ENCODE data around the gene PDE9A. TPM values are rescaled to one million over a fixed set of nuclear protein-coding genes. Genes with fewer than 3 reads are reported as not detected.
"Not testable (repeated sequence)": the region's sequence is repeated elsewhere in the genome, so short reads cannot be mapped to it uniquely, and the experiment has no call there.

Gene PDE9A
- total and polyA plus RNA-seq, 9 donors = 6.0 to 11.3 (median 9.3) TPM

DNA sequence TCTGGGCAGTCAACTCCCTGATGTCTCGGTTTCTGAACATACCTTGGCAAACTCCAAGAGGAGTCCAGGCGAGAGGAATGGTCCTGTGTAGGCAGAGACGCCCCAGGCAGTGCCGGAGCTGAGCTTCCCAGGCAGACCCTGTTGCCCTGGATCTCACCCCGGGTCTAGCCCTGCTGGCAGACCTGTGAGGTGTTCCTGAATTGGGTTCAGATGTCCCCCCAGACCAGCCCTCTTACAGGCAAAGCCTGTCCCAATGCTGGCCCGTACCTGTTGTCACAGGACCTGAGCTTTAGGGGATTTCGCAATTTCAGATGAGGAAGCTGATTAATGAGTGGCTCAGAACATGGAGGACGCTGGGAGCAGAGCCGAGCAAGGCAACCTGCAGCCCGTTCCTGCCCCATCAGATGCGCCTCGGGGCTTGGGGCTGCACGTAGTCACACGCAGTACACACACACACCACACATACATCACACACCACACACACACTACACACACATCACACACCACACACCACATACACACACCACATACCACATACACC is 38.5 kb upstream of the PDE9A start:
- Histone ChIP-seq H3K36me3 (ENCODE audit: control insufficient read depth, insufficient read depth, low read length) (no peaks in the 10 kb centered on the region), H3K27ac (ENCODE audit: low read length) (no peak overlapping the region), H3K27me3 (ENCODE audit: control insufficient read depth, insufficient read depth, low read length) (peaks cover 26% of the 10 kb centered on the region), H3K9me3 (replicated peaks; ENCODE audit: control insufficient read depth, low read depth, low read length) (peaks cover 5% of the 10 kb centered on the region), H3K4me3 (ENCODE audit: low read length) (no peak overlapping the region), H3K4me1 (ENCODE audit: control insufficient read depth, insufficient read depth, low read length) (peaks cover 3% of the 10 kb centered on the region)
- 24% methylated on average over 7 of the region's 14 CpGs for WGBS (ENCODE audit: insufficient coverage)
- no peak for DNase-seq

DNA sequence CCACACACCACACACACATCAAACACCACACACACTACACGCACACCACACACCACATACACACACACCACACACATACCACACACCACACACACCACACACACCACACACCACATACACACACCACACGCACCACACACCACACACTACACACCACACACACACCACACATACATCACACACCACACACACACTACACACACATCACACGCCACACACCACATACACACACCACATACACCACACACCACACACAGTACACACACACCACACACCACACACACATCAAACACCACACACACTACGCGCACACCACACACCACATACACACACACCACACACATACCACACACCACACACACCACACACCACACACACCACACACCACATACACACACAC is 38.0 kb upstream of the PDE9A start:
- not testable (repeated sequence) for DNase-seq; H3K36me3 ChIP-seq (ENCODE audit: control insufficient read depth, insufficient read depth, low read length); H3K27ac ChIP-seq (ENCODE audit: low read length); H3K9me3 ChIP-seq (replicated peaks; ENCODE audit: control insufficient read depth, low read depth, low read length); H3K4me1 ChIP-seq (ENCODE audit: control insufficient read depth, insufficient read depth, low read length); H3K4me3 ChIP-seq (ENCODE audit: low read length)
- peaks cover 27% of the 10 kb centered on the region for H3K27me3 ChIP-seq (ENCODE audit: control insufficient read depth, insufficient read depth, low read length)
- WGBS (ENCODE audit: insufficient coverage) = no CpG with 5 or more reads among the region's 5 CpGs

DNA sequence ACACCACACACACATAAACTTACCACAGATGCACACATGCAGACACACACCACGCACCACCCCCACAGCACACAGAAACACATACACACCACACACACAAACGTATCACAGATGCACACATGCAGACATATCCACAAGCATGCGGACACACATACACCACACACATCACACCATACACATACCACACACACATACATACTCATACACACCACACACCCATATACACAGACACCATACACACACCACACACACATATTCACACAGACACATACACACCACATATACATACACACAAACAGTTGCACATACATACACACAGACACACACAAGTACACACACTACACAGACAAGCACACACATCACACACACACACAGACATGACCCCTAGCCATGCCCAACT is 37.5 kb upstream of the PDE9A start:
- H3K27ac ChIP-seq (ENCODE audit: low read length) = no peak overlapping the region
- no peaks in the 10 kb centered on the region for H3K36me3 ChIP-seq (ENCODE audit: control insufficient read depth, insufficient read depth, low read length)
- H3K27me3 ChIP-seq (ENCODE audit: control insufficient read depth, insufficient read depth, low read length) = peaks cover 27% of the 10 kb centered on the region
- 61% methylated on average over 3 of the region's 3 CpGs for WGBS (ENCODE audit: insufficient coverage)
- DNase-seq = no peak
- peaks cover 5% of the 10 kb centered on the region for H3K9me3 ChIP-seq (replicated peaks; ENCODE audit: control insufficient read depth, low read depth, low read length)
- H3K4me3 ChIP-seq (ENCODE audit: low read length) = no peak overlapping the region
- peaks cover 4% of the 10 kb centered on the region for H3K4me1 ChIP-seq (ENCODE audit: control insufficient read depth, insufficient read depth, low read length)

DNA sequence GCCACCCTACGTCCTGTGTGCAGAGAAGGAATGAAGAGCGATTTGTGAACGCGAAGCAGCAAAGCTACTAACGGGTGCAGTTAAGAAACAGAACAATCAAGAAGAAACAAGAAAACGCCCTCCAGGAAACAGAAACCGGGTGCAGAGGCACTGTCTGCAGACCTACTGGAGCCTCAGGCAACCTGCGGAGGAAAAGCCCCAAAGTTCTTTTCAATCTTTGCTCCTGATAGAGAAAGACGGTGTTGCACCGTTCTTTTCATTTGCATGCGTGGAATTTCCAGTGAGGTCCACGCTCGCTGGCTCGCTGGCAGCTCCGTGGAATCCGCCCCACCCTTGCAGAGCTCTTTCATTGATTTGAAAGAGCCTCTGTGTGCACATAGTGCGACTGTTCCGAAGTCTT is 37.0 kb upstream of the PDE9A start:
- Histone ChIP-seq H3K27me3 (ENCODE audit: control insufficient read depth, insufficient read depth, low read length) (peaks cover 27% of the 10 kb centered on the region), H3K27ac (ENCODE audit: low read length) (no peak overlapping the region), H3K36me3 (ENCODE audit: control insufficient read depth, insufficient read depth, low read length) (no peaks in the 10 kb centered on the region), H3K9me3 (replicated peaks; ENCODE audit: control insufficient read depth, low read depth, low read length) (peaks cover 5% of the 10 kb centered on the region), H3K4me1 (ENCODE audit: control insufficient read depth, insufficient read depth, low read length) (peaks cover 9% of the 10 kb centered on the region), H3K4me3 (ENCODE audit: low read length) (peak overlapping the region; percentile 20)
- no peak for DNase-seq
- WGBS (ENCODE audit: insufficient coverage) = 33% methylated on average over 17 of the region's 18 CpGs

DNA sequence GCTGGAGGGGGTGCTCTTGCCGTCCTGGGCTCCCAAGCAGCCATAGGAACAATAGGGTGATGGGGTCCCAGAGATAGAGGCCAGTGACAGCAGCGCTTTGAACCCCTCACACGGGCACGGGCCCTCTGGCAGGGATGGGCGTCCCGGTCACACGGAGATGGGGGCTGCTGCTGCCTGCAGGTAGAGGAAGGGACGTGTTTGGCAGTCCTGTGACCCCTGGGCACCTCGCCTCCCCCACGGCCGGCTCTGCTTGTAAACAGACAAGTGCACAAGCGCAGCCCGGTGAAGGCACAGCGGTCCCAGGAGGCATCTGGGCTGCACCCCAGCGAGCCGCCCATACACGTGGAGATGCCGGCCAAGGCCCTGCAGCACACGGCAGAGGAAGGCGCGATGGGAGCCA is 36.5 kb upstream of the PDE9A start:
- peaks cover 12% of the 10 kb centered on the region for H3K4me1 ChIP-seq (ENCODE audit: control insufficient read depth, insufficient read depth, low read length)
- peaks cover 27% of the 10 kb centered on the region for H3K27me3 ChIP-seq (ENCODE audit: control insufficient read depth, insufficient read depth, low read length)
- no peak overlapping the region for H3K4me3 ChIP-seq (ENCODE audit: low read length)
- 81% methylated on average over 21 of the region's 21 CpGs for WGBS (ENCODE audit: insufficient coverage)
- no peak for DNase-seq
- H3K27ac ChIP-seq (ENCODE audit: low read length) = no peak overlapping the region
- peaks cover 2% of the 10 kb centered on the region for H3K9me3 ChIP-seq (replicated peaks; ENCODE audit: control insufficient read depth, low read depth, low read length)
- no peaks in the 10 kb centered on the region for H3K36me3 ChIP-seq (ENCODE audit: control insufficient read depth, insufficient read depth, low read length)

DNA sequence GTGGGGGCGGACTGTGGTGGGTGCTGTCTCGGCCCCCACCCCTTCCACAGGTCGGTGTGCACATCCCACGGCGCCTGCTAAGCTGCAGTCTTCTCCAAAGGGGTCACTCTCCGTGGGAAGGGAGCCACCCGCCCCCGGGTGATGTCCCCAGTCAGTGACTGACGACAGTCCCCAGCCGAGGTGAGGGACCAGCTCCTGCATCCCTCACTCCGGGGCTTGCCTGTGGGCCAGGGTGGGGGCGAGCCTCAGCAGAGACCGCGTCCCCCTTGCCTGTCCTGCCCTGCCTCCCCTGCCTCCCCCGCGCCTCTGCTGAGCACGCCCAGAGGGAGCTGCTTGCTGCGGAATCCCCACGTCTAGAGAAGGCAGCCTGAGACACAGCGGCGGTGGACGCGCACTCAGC is 35.9 kb upstream of the PDE9A start:
- Histone ChIP-seq H3K36me3 (ENCODE audit: control insufficient read depth, insufficient read depth, low read length) (no peaks in the 10 kb centered on the region), H3K9me3 (replicated peaks; ENCODE audit: control insufficient read depth, low read depth, low read length) (no peaks in the 10 kb centered on the region), H3K4me3 (ENCODE audit: low read length) (no peak overlapping the region), H3K27me3 (ENCODE audit: control insufficient read depth, insufficient read depth, low read length) (peaks cover 27% of the 10 kb centered on the region), H3K4me1 (ENCODE audit: control insufficient read depth, insufficient read depth, low read length) (peaks cover 12% of the 10 kb centered on the region), H3K27ac (ENCODE audit: low read length) (no peak overlapping the region)
- DNase-seq = no peak
- 57% methylated on average over 17 of the region's 23 CpGs for WGBS (ENCODE audit: insufficient coverage)

DNA sequence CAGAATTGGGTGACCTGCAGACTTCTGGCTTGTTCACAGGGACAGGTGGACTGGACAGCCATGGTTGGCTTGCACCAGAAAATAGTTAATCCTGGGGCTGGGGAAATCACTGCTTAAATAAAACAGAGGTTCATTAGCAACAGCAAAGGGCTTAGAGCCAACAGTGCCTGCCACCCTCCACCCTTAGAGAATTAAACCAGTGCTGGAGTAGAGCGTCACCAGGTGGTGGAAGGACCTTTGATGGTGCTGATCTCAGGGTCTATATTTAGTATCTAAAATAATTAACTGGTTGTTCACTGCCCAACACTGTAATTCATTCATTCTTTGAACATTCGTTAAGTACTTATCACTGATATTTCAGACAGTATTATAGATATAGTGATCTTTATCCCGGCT is 34.7 kb upstream of the PDE9A start:
- no peaks in the 10 kb centered on the region for H3K9me3 ChIP-seq (replicated peaks; ENCODE audit: control insufficient read depth, low read depth, low read length)
- no peak for DNase-seq
- no peak overlapping the region for H3K4me3 ChIP-seq (ENCODE audit: low read length)
- peaks cover 27% of the 10 kb centered on the region for H3K27me3 ChIP-seq (ENCODE audit: control insufficient read depth, insufficient read depth, low read length)
- WGBS (ENCODE audit: insufficient coverage) = no CpG with 5 or more reads among the region's 3 CpGs
- H3K27ac ChIP-seq (ENCODE audit: low read length) = no peak overlapping the region
- H3K4me1 ChIP-seq (ENCODE audit: control insufficient read depth, insufficient read depth, low read length) = peaks cover 12% of the 10 kb centered on the region
- no peaks in the 10 kb centered on the region for H3K36me3 ChIP-seq (ENCODE audit: control insufficient read depth, insufficient read depth, low read length)

DNA sequence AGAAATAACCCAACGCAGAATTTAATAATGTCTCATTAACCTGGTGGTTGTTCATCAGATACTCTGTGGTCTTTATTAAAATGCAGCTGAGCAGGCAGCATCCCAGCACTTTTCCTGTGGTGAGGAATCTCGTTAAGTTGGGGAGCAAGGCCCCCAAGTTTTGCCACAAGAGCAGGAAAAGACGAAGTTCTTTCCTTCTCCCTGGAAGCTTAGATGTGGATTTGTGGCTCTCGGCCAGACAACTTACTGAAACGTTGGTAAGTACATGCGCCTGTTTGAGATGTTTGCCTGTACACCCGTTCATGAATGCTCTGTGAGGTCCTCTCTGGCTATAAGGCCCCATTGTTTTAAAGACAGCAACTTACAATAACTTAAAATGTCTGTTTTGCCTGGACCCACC is 34.3 kb upstream of the PDE9A start:
- Histone ChIP-seq H3K4me1 (ENCODE audit: control insufficient read depth, insufficient read depth, low read length) (peaks cover 12% of the 10 kb centered on the region), H3K9me3 (replicated peaks; ENCODE audit: control insufficient read depth, low read depth, low read length) (no peaks in the 10 kb centered on the region), H3K36me3 (ENCODE audit: control insufficient read depth, insufficient read depth, low read length) (no peaks in the 10 kb centered on the region), H3K27me3 (ENCODE audit: control insufficient read depth, insufficient read depth, low read length) (peaks cover 28% of the 10 kb centered on the region), H3K27ac (ENCODE audit: low read length) (no peak overlapping the region), H3K4me3 (ENCODE audit: low read length) (no peak overlapping the region)
- WGBS (ENCODE audit: insufficient coverage) = 52% methylated on average over 5 of the region's 7 CpGs
- DNase-seq = no peak

DNA sequence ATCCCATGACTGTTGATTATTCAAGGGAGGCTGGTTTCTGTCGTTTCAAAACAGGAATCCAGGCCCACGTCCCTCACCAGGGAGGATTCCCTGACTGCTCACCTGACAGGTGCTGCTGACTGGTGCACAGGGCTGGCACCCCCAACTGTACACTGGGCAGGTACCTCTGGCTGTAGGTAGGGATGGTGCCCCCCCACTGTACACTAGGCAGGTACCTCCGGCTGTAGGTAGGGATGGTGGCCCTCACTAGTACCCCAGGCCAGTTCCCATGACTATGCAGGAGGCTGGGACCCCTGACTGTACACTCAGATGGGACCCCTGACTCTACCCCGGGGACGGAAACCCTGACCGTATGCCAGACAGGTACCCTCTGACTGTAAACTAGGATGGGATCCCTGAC is 33.6 kb upstream of the PDE9A start:
- Histone ChIP-seq H3K9me3 (replicated peaks; ENCODE audit: control insufficient read depth, low read depth, low read length) (no peaks in the 10 kb centered on the region), H3K27me3 (ENCODE audit: control insufficient read depth, insufficient read depth, low read length) (peaks cover 30% of the 10 kb centered on the region), H3K4me1 (ENCODE audit: control insufficient read depth, insufficient read depth, low read length) (peaks cover 10% of the 10 kb centered on the region), H3K27ac (ENCODE audit: low read length) (no peak overlapping the region), H3K4me3 (ENCODE audit: low read length) (no peak overlapping the region), H3K36me3 (ENCODE audit: control insufficient read depth, insufficient read depth, low read length) (no peaks in the 10 kb centered on the region)
- WGBS (ENCODE audit: insufficient coverage) = 94% methylated on average over 3 of the region's 6 CpGs
- DNase-seq = no peak

DNA sequence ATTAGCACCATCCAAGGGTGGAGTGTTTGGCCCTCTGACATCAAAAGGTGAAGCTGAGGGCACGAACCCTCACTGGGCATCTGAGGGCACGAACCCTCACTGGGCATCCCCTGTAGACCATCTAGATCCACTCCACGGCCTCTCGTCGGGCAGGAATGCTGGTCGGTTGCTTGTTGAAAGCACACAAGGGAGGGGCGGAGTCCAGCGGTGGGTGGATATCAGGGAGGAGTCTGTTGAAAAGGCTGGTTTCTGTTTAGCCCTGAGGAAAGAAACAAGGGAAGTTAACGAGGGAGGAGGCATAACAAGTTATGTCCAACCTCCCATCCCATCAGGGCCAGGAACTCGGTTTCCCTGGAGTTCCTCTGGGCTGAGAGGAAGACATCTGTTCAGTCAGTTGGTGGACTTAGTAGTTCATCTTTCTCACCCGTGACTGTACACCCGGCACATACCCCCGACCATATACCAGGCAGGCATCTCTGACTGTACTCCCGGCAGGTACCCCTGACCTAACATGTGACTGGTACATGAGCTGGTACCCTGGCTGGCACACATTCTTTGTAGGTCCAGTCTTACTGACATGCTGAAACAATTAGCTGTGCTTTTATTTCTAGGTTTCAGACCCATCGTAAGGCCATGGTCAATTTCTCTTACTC is 32.1 kb upstream of the PDE9A start:
- Histone ChIP-seq H3K36me3 (ENCODE audit: control insufficient read depth, insufficient read depth, low read length) (no peaks in the 10 kb centered on the region), H3K4me3 (ENCODE audit: low read length) (no peak overlapping the region), H3K27ac (ENCODE audit: low read length) (no peak overlapping the region), H3K9me3 (replicated peaks; ENCODE audit: control insufficient read depth, low read depth, low read length) (no peaks in the 10 kb centered on the region), H3K27me3 (ENCODE audit: control insufficient read depth, insufficient read depth, low read length) (peaks cover 30% of the 10 kb centered on the region), H3K4me1 (ENCODE audit: control insufficient read depth, insufficient read depth, low read length) (peaks cover 9% of the 10 kb centered on the region)
- WGBS (ENCODE audit: insufficient coverage) = 55% methylated on average over 12 of the region's 15 CpGs
- peak; percentile 64 for DNase-seq

DNA sequence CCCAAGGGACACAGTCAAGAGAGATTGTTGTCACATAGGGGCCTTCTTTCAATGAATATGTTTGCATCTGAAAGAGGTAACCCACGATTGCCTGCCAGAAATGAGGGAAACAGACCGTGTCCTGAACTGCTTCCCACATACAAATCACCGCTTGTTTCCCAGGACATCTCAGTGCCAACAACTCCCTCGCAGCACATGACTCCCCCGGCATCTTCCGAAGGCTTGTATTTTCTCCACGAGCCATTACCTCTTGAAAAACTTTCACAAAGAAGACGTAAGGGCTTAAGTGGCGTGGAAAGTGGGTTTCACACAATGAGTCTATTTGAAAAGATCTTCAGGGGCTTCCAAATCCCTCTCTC is 31.6 kb upstream of the PDE9A start:
- DNase-seq = peak; percentile 61
- Histone ChIP-seq H3K27me3 (ENCODE audit: control insufficient read depth, insufficient read depth, low read length) (peaks cover 25% of the 10 kb centered on the region), H3K9me3 (replicated peaks; ENCODE audit: control insufficient read depth, low read depth, low read length) (no peaks in the 10 kb centered on the region), H3K36me3 (ENCODE audit: control insufficient read depth, insufficient read depth, low read length) (no peaks in the 10 kb centered on the region), H3K27ac (ENCODE audit: low read length) (no peak overlapping the region), H3K4me1 (ENCODE audit: control insufficient read depth, insufficient read depth, low read length) (peaks cover 9% of the 10 kb centered on the region), H3K4me3 (ENCODE audit: low read length) (no peak overlapping the region)
- 50% methylated on average over 2 of the region's 9 CpGs for WGBS (ENCODE audit: insufficient coverage)

Measured in muscle of leg (tissue), 11 donors.